H1 (cell line): ENCODE data around the gene GRIA1. TPM values are rescaled to one million over a fixed set of nuclear protein-coding genes. Genes with fewer than 3 reads are reported as not detected.

ENCODE experiments used
- CTCF ChIA-PET: fragments of 300-600 bp; sonication (Branson Sonifier 250); formaldehyde crosslinking; loops from one replicate; lab custom pipeline; 2021; ENCODE audit not compliant: partially characterized antibody; lab: Charles Lee
- POLR2A ChIA-PET: fragments of 300-600 bp; sonication (Branson Sonifier 250); formaldehyde crosslinking; loops from one replicate; lab custom pipeline; 2021; ENCODE audit warnings: inconsistent platforms; ENCODE audit not compliant: partially characterized antibody; lab: Charles Lee
- DNase-seq, 2 experiments: peaks; one replicate each; pipeline versions ENCODE4 v3.0.0 to v3.0.0-alpha.2; 2010 to 2022; ENCODE audit warnings: low spot score in 2 of 2, low read depth in 1 of 2, mixed read lengths in 1 of 2
- FAIRE-seq: peaks from 2 replicates; lab custom pipeline; 2011; peaks lifted over from hg19 to GRCh38; lab: Jason Lieb, UNC
- H2AFZ ChIP-seq: 2 replicates; pipeline ENCODE4 v1.8.1; 2012; ENCODE audit warnings: low read length, inconsistent platforms
- H2AK5ac ChIP-seq: 2 replicates; pipeline ENCODE4 v1.6.1; 2013; ENCODE audit warnings: low read depth, low read length
- H2BK120ac ChIP-seq: replicated peaks from 2 replicates; pipeline ENCODE3; 2013; ENCODE audit warnings: low read depth, low read length, inconsistent platforms
- H2BK12ac ChIP-seq: 2 replicates; pipeline ENCODE4 v1.6.1; 2013; ENCODE audit warnings: low read depth, low read length
- H2BK15ac ChIP-seq: 2 replicates; pipeline ENCODE4 v1.6.1; 2013; ENCODE audit warnings: low read length
- H2BK20ac ChIP-seq: 2 replicates; pipeline ENCODE4 v1.6.1; 2013; ENCODE audit warnings: low read length
- H2BK5ac ChIP-seq: 2 replicates; pipeline ENCODE4 v1.6.1; 2013; ENCODE audit warnings: low read depth, low read length
- H3K14ac ChIP-seq: 2 replicates; pipeline ENCODE4 v1.6.1; 2013; ENCODE audit warnings: inconsistent platforms; ENCODE audit not compliant: insufficient read length
- H3K18ac ChIP-seq: 2 replicates; pipeline ENCODE4 v1.6.1; 2013; ENCODE audit warnings: low read length; ENCODE audit errors: extremely low read depth
- H3K23ac ChIP-seq: 2 replicates; pipeline ENCODE4 v1.6.1; 2013; ENCODE audit warnings: inconsistent platforms; ENCODE audit not compliant: insufficient read length
- H3K23me2 ChIP-seq: 2 replicates; pipeline ENCODE4 v1.6.1; 2013; ENCODE audit warnings: low read depth, low read length
- H3K27ac ChIP-seq: 2 replicates; pipeline ENCODE4 v1.6.1; 2011; ENCODE audit warnings: low read depth, low read length, inconsistent platforms
- H3K27me3 ChIP-seq, 4 experiments: replicated peaks in 1 of 4; 1 replicate in 1 of 4; 2 replicates in 3 of 4; pipeline versions ENCODE4 v1.6.1 to v1.8.1; 2011 to 2013; ENCODE audit warnings: low read length in 3 of 4, mild to moderate bottlenecking in 3 of 4, inconsistent platforms in 2 of 4, mixed read lengths in 2 of 4, moderate library complexity in 1 of 4; ENCODE audit not compliant: control insufficient read depth in 3 of 4, insufficient read depth in 3 of 4; ENCODE audit errors: extremely low read depth in 1 of 4
- H3K36me3 ChIP-seq, 4 experiments: 2 replicates each; pipeline versions ENCODE4 v1.6.1 to v1.8.1; 2011 to 2013; ENCODE audit warnings: mild to moderate bottlenecking in 4 of 4, low read length in 3 of 4, moderate library complexity in 2 of 4, control low read depth in 1 of 4, inconsistent platforms in 1 of 4; ENCODE audit not compliant: insufficient read depth in 4 of 4, control insufficient read depth in 2 of 4
- H3K4ac ChIP-seq: replicated peaks from 2 replicates; pipeline ENCODE3; 2013; ENCODE audit warnings: low read length, low read depth, mixed read lengths, inconsistent platforms; ENCODE audit not compliant: insufficient read length
- H3K4me1 ChIP-seq, 4 experiments: replicated peaks in 1 of 4; 1 replicate in 1 of 4; 2 replicates in 3 of 4; pipeline versions ENCODE4 v1.6.1 to v1.8.1; 2011 to 2013; ENCODE audit warnings: low read length in 3 of 4, inconsistent platforms in 2 of 4, mixed read lengths in 1 of 4; ENCODE audit not compliant: insufficient read depth in 4 of 4, control insufficient read depth in 3 of 4
- H3K4me2 ChIP-seq, 2 experiments: 2 replicates each; pipeline versions ENCODE4 v1.6.1 to v1.8.1; 2011 to 2013; ENCODE audit warnings: low read depth in 2 of 2, low read length in 2 of 2, control low read depth in 1 of 2, inconsistent platforms in 1 of 2, mild to moderate bottlenecking in 1 of 2; ENCODE audit not compliant: insufficient read depth in 1 of 2
- H3K4me3 ChIP-seq, 4 experiments: fragments of 200-600, 300-600 bp in 1 of 4; sonication (generic), shearing (Covaris generic), sonication (Bioruptor Twin) in 1 of 4; 2 replicates each; pipeline versions ENCODE4 v1.5.1 to v1.8.1; 2011 to 2016; ENCODE audit warnings: low read length in 4 of 4, low read depth in 3 of 4, control low read depth in 2 of 4, inconsistent platforms in 2 of 4, mild to moderate bottlenecking in 2 of 4, mixed read lengths in 1 of 4, moderate library complexity in 1 of 4; ENCODE audit not compliant: insufficient read depth in 2 of 4; ENCODE audit errors: extremely low read depth in 1 of 4
- H3K56ac ChIP-seq: replicated peaks from 2 replicates; pipeline ENCODE3; 2013; ENCODE audit warnings: low read depth, mild to moderate bottlenecking, mixed read lengths, low read length, inconsistent platforms; ENCODE audit not compliant: insufficient read length
- H3K79me1 ChIP-seq: 2 replicates; pipeline ENCODE4 v1.6.1; 2013; ENCODE audit warnings: low read depth, low read length, control low read depth
- H3K79me2 ChIP-seq, 2 experiments: 2 replicates each; pipeline versions ENCODE4 v1.6.1 to v1.8.1; 2012 to 2013; ENCODE audit warnings: low read length in 2 of 2, mild to moderate bottlenecking in 2 of 2, inconsistent platforms in 1 of 2; ENCODE audit not compliant: insufficient read depth in 2 of 2, control insufficient read depth in 1 of 2
- H3K9ac ChIP-seq, 4 experiments: replicated peaks in 1 of 4; 1 replicate in 1 of 4; 2 replicates in 3 of 4; pipeline versions ENCODE4 v1.6.1 to v1.8.1; 2011 to 2013; ENCODE audit warnings: low read depth in 3 of 4, low read length in 3 of 4, control low read depth in 2 of 4, mild to moderate bottlenecking in 2 of 4, moderate library complexity in 2 of 4, inconsistent platforms in 1 of 4; ENCODE audit errors: extremely low read depth in 1 of 4
- H3K9me3 ChIP-seq, 2 experiments: 2 replicates each; pipeline versions ENCODE4 v1.6.1 to v1.8.1; 2012 to 2013; ENCODE audit warnings: mild to moderate bottlenecking in 2 of 2, moderate library complexity in 2 of 2, control low read depth in 1 of 2, inconsistent platforms in 1 of 2, low read depth in 1 of 2, low read length in 1 of 2, mixed read lengths in 1 of 2; ENCODE audit not compliant: insufficient read depth in 2 of 2
- H4K20me1 ChIP-seq, 2 experiments: replicated peaks in 1 of 2; 2 replicates each; pipeline versions ENCODE3 to v1.8.1; 2011 to 2013; ENCODE audit warnings: inconsistent platforms in 2 of 2, low read length in 2 of 2, mild to moderate bottlenecking in 1 of 2; ENCODE audit not compliant: insufficient read depth in 2 of 2, control insufficient read depth in 1 of 2
- H4K5ac ChIP-seq: 2 replicates; pipeline ENCODE4 v1.6.1; 2013; ENCODE audit warnings: low read length, low read depth, mixed read lengths, inconsistent platforms; ENCODE audit not compliant: insufficient read length
- H4K8ac ChIP-seq: 2 replicates; pipeline ENCODE4 v1.8.0; 2013; ENCODE audit warnings: mild to moderate bottlenecking, moderate library complexity, low read length, inconsistent platforms; ENCODE audit not compliant: insufficient read depth; ENCODE audit errors: extremely low read depth
- H4K91ac ChIP-seq: replicated peaks from 2 replicates; pipeline ENCODE3; 2013; ENCODE audit warnings: low read length, mixed read lengths, inconsistent platforms; ENCODE audit not compliant: insufficient read length
- EP300 ChIP-seq, 2 experiments: IDR thresholded peaks; 1 replicate in 1 of 2; 2 replicates in 1 of 2; pipeline ENCODE4 v1.6.1; 2011 to 2012; ENCODE audit warnings: low read depth in 2 of 2, low read length in 2 of 2, mild to moderate bottlenecking in 2 of 2, borderline replicate concordance in 1 of 2, inconsistent platforms in 1 of 2, moderate library complexity in 1 of 2
- GTF2F1 ChIP-seq: IDR thresholded peaks from 2 replicates; pipeline ENCODE4 v1.6.1; 2012; ENCODE audit warnings: low read depth, low read length, improper control_type of control experiment, borderline replicate concordance
- JUN ChIP-seq: IDR thresholded peaks from 2 replicates; pipeline ENCODE4 v1.6.1; 2011; ENCODE audit warnings: low read depth, mild to moderate bottlenecking, improper control_type of control experiment, low read length
- KDM4A ChIP-seq: IDR thresholded peaks from one replicate; pipeline ENCODE4 v1.7.1; 2012; ENCODE audit warnings: low read depth, mild to moderate bottlenecking, moderate library complexity, low read length, inconsistent platforms; ENCODE audit not compliant: severe bottlenecking
- RFX5 ChIP-seq: IDR thresholded peaks from 2 replicates; pipeline ENCODE4 v1.6.1; 2011; ENCODE audit warnings: low read depth, low read length, improper control_type of control experiment, borderline replicate concordance
- TEAD4 ChIP-seq: IDR thresholded peaks from 2 replicates; pipeline ENCODE4 v1.6.1; 2012; ENCODE audit warnings: low read depth, low read length, inconsistent platforms, mixed read lengths
- YY1 ChIP-seq: IDR thresholded peaks from 2 replicates; pipeline ENCODE4 v1.6.1; 2011; ENCODE audit warnings: low read depth, mild to moderate bottlenecking, low read length
- ZNF274 ChIP-seq: IDR thresholded peaks from 2 replicates; pipeline ENCODE4 v1.7.0; 2012; ENCODE audit warnings: low read length, borderline replicate concordance; ENCODE audit errors: extremely low read depth
- WGBS, 2 experiments: shearing (Covaris generic) in 1 of 2; methylation state at CpG; one replicate each; pipeline versions ENCODE4 v1.1.6 to v1.1.7; 2013 to 2015; ENCODE audit warnings: low lambda C conversion rate in 2 of 2, mixed read lengths in 2 of 2, inconsistent platforms in 1 of 2, low coverage in 1 of 2, missing lambda C conversion rate in 1 of 2; ENCODE audit not compliant: insufficient replicate concordance in 2 of 2, insufficient coverage in 1 of 2, insufficient read length in 1 of 2; ENCODE audit errors: extremely low coverage in 1 of 2, missing lambda C conversion rate in 1 of 2; 5-methylcytosine and 5-hydroxymethylcytosine counted together
- polyA plus RNA-seq, 7 experiments: library from polyadenylated mRNA; depleted of rRNA in 3 of 7; stranded (reverse) in 5 of 7; unstranded in 2 of 7; fragments of >200 nt in 5 of 7; fragments of 200-250 nt in 2 of 7; gene quantifications; 1 replicate in 5 of 7; 2 replicates in 1 of 7; 4 replicates in 1 of 7; pipeline versions ENCODE4 v1.2.1 to v1.2.3, GENCODE V29; 2011 to 2013; ENCODE audit warnings: missing spikeins in 2 of 7, mixed read lengths in 2 of 7
- total RNA-seq: library from RNA; stranded (reverse); fragmentation: NEBNext Ultra II Directional; extraction: Animal tissue kit (Norgen Biotek cat#: 25700); gene quantifications from 2 replicates; pipeline ENCODE4 v1.2.1, GENCODE V29; 2021
- TF ChIP-seq, protein P1 (sequence below): IDR thresholded peaks from 2 replicates; pipeline ENCODE4 v1.6.1; 2011; ENCODE audit warnings: low read depth, mild to moderate bottlenecking, low read length; ENCODE audit not compliant: insufficient read depth
- TF ChIP-seq, protein P2 (sequence below): IDR thresholded peaks from 2 replicates; pipeline ENCODE4 v1.6.1; 2012; ENCODE audit warnings: low read length, inconsistent platforms
- TF ChIP-seq, protein P3 (sequence below): IDR thresholded peaks from 2 replicates; pipeline ENCODE4 v1.6.1; 2011; ENCODE audit warnings: low read length, improper control_type of control experiment

The GRIA1 gene
- total and polyA plus RNA-seq, 2 of the 8 experiments (the other 6 are each of a cell fraction or from before 2014, with no cell fraction given) = 0.97 to 2.5 TPM

DNA sequence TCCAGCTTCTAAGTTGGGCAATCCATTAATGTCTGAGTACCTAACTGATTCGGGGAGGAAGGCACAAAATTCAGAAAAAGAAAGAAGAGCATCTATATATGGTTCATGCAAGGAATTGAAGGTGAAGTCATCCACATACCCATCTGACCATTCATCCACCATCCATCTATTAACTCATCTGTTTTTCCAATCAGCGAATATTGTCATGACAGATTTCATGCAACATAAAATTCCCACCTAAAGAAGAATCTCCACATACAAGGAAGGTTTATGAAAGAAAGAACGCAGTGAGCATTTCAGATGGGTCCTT is 164.7 kb downstream of the GRIA1 start:
- ChIA-PET POLR2A (no interaction called here), CTCF (no interaction called here)
- no peak for DNase-seq
- Histone ChIP-seq H4K20me1 (no peaks in the 10 kb centered on the region), H3K27me3 (no peaks in the 10 kb centered on the region), H3K18ac (no peak overlapping the region), H3K4me2 (no peak overlapping the region), H2BK5ac (no peak overlapping the region), H4K91ac (no peak overlapping the region), H3K9ac (no peak overlapping the region), H2BK20ac (no peak overlapping the region), H4K8ac (no peak overlapping the region), H2AFZ (no peak overlapping the region), H2BK15ac (no peak overlapping the region), H2BK12ac (no peak overlapping the region), H3K36me3 (no peaks in the 10 kb centered on the region; a peak in 1 of 8 replicates), H2BK120ac (no peak overlapping the region), H3K9me3 (no peaks in the 10 kb centered on the region), H3K4me3 (no peak overlapping the region), H3K56ac (no peak overlapping the region), H3K79me2 (no peaks in the 10 kb centered on the region), H3K27ac (no peak overlapping the region), H3K79me1 (no peaks in the 10 kb centered on the region), H3K4me1 (peaks cover 0 to 2% (median 0%) of the 10 kb centered on the region in 4 experiments; a peak in 1 of 7 replicates), H3K23ac (no peak overlapping the region), H2AK5ac (no peak overlapping the region), H3K4ac (no peak overlapping the region), H3K14ac (no peak overlapping the region), H3K23me2 (no peaks in the 10 kb centered on the region), H4K5ac (no peak overlapping the region)
- no peak for FAIRE-seq
- TF ChIP-seq JUN = no peak
- no peak for TF ChIP-seq RFX5
- TF ChIP-seq, protein P1, sequence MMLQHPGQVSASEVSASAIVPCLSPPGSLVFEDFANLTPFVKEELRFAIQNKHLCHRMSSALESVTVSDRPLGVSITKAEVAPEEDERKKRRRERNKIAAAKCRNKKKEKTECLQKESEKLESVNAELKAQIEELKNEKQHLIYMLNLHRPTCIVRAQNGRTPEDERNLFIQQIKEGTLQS = no peak
- TF ChIP-seq YY1 = no peak
- TF ChIP-seq, protein P2, sequence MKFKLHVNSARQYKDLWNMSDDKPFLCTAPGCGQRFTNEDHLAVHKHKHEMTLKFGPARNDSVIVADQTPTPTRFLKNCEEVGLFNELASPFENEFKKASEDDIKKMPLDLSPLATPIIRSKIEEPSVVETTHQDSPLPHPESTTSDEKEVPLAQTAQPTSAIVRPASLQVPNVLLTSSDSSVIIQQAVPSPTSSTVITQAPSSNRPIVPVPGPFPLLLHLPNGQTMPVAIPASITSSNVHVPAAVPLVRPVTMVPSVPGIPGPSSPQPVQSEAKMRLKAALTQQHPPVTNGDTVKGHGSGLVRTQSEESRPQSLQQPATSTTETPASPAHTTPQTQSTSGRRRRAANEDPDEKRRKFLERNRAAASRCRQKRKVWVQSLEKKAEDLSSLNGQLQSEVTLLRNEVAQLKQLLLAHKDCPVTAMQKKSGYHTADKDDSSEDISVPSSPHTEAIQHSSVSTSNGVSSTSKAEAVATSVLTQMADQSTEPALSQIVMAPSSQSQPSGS = no peak
- TF ChIP-seq ZNF274 = no peak
- no peak for TF ChIP-seq GTF2F1
- TF ChIP-seq TEAD4 = no peak
- TF ChIP-seq EP300 (IDR thresholded peaks at IDR 0.05; ENCODE audit: borderline replicate concordance in 1 of 2, low read depth in 2 of 2, low read length in 2 of 2) = no peak
- TF ChIP-seq, protein P3, sequence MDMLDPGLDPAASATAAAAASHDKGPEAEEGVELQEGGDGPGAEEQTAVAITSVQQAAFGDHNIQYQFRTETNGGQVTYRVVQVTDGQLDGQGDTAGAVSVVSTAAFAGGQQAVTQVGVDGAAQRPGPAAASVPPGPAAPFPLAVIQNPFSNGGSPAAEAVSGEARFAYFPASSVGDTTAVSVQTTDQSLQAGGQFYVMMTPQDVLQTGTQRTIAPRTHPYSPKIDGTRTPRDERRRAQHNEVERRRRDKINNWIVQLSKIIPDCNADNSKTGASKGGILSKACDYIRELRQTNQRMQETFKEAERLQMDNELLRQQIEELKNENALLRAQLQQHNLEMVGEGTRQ = no peak
- TF ChIP-seq KDM4A = no peak
- WGBS, 2 experiments = 91% methylated on average over 3 of the region's 3 CpGs; no CpG with 5 or more reads in 1 of the 2 experiments
